K562 (cell line): Measurements from ENCODE around the gene RNF25. TPM values are rescaled to one million over a fixed set of nuclear protein-coding genes. Genes with fewer than 3 reads are reported as not detected.

ENCODE experiments used
- ATAC-seq: fragments of 200-7000 bp; cut with Tn5 transposase; 3 replicates; pipeline ENCODE4 v1.9.1; 2020; ENCODE audit warnings: moderate library complexity
- BruUV-seq: library from RNA; stranded (reverse); fragments of 400-500 nt; replicated peaks from 2 replicates; lab custom pipeline; 2021; lab: Mats Ljungman, UMichigan
- CTCF ChIA-PET: fragments of 300-600 bp; formaldehyde crosslinking; extraction: SDS; loops from one replicate; lab custom pipeline; 2021; ENCODE audit warnings: low intra/inter-chr PET ratio; lab: Yijun Ruan, JAX
- POLR2A ChIA-PET: fragments of 300-600, 350-650 bp; sonication (Branson Sonifier 250); formaldehyde crosslinking; extraction: SDS; loops from one replicate; lab custom pipeline; 2021; ENCODE audit warnings: antibody characterized with exemption, inconsistent platforms; lab: Yijun Ruan, JAX
- DNase-seq, 4 experiments: peaks; one replicate each; pipeline versions ENCODE4 v3.0.0 to v3.0.0-alpha.2; 2011 to 2018; ENCODE audit warnings: low spot score in 3 of 4, mixed read lengths in 3 of 4; ENCODE audit errors: extremely low read depth in 1 of 4
- FAIRE-seq: peaks from 2 replicates; lab custom pipeline; 2011; peaks lifted over from hg19 to GRCh38; lab: Jason Lieb, UNC
- H2AFZ ChIP-seq: 2 replicates; pipeline ENCODE4 v1.6.0; 2011; ENCODE audit warnings: low read depth, low read length, control low read depth, inconsistent platforms
- H3K27ac ChIP-seq: fragments of 200-600 bp; 3 replicates; pipeline ENCODE4 v1.8.0; 2011; ENCODE audit warnings: low read depth, mild to moderate bottlenecking, control low read depth, inconsistent platforms, low read length, moderate library complexity, mixed read lengths; ENCODE audit errors: extremely low read depth
- H3K27me3 ChIP-seq, 2 experiments: fragments of 300-600 bp in 1 of 2; 2 replicates in 1 of 2; 3 replicates in 1 of 2; pipeline versions ENCODE4 v1.6.0 to v1.8.0; 2011; ENCODE audit warnings: inconsistent platforms in 2 of 2, low read length in 2 of 2, mild to moderate bottlenecking in 1 of 2, mixed read lengths in 1 of 2, moderate library complexity in 1 of 2; ENCODE audit not compliant: control insufficient read depth in 2 of 2, insufficient read depth in 2 of 2
- H3K36me3 ChIP-seq: fragments of 300-600 bp; 3 replicates; pipeline ENCODE4 v1.8.0; 2011; ENCODE audit warnings: mild to moderate bottlenecking, low read length, inconsistent platforms; ENCODE audit not compliant: control insufficient read depth, insufficient read depth
- H3K4me1 ChIP-seq, 2 experiments: fragments of 200-600 bp in 1 of 2; replicated peaks in 1 of 2; 2 replicates in 1 of 2; 3 replicates in 1 of 2; pipeline versions ENCODE4 v1.5.1 to v1.8.0; 2011; ENCODE audit warnings: inconsistent platforms in 2 of 2, low read length in 2 of 2, mild to moderate bottlenecking in 1 of 2, mixed read lengths in 1 of 2, moderate library complexity in 1 of 2; ENCODE audit not compliant: control insufficient read depth in 2 of 2, insufficient read depth in 2 of 2
- H3K4me2 ChIP-seq: 2 replicates; pipeline ENCODE4 v1.6.1; 2011; ENCODE audit warnings: low read length, control low read depth, inconsistent platforms, mixed read lengths; ENCODE audit not compliant: insufficient read depth
- H3K4me3 ChIP-seq: fragments of 200-600 bp; sonication (generic), shearing (Covaris generic); 2 replicates; pipeline ENCODE4 v1.5.1; 2016; ENCODE audit warnings: control low read depth, inconsistent platforms
- H3K79me2 ChIP-seq: fragments of 200-600 bp; 3 replicates; pipeline ENCODE4 v1.8.0; 2011; ENCODE audit warnings: low read length, inconsistent platforms; ENCODE audit not compliant: control insufficient read depth, insufficient read depth
- H3K9ac ChIP-seq, 2 experiments: 2 replicates each; pipeline versions ENCODE4 v1.6.0 to v1.6.1; 2011; ENCODE audit warnings: low read depth in 2 of 2, low read length in 2 of 2, control low read depth in 1 of 2, inconsistent platforms in 1 of 2, mild to moderate bottlenecking in 1 of 2, mixed read lengths in 1 of 2; ENCODE audit not compliant: insufficient read depth in 1 of 2
- H3K9me1 ChIP-seq: one replicate; pipeline ENCODE4 v1.6.0; 2011; ENCODE audit warnings: inconsistent platforms, mild to moderate bottlenecking, low read length, moderate library complexity; ENCODE audit not compliant: control insufficient read depth, insufficient read depth
- H3K9me3 ChIP-seq: replicated peaks from 2 replicates; pipeline ENCODE4 v1.5.1; 2011; ENCODE audit warnings: low read depth, low read length, inconsistent platforms; ENCODE audit not compliant: control insufficient read depth, insufficient read depth
- H4K20me1 ChIP-seq: replicated peaks from 2 replicates; pipeline ENCODE4 v1.6.1; 2011; ENCODE audit warnings: low read length, inconsistent platforms, mixed read lengths; ENCODE audit not compliant: control insufficient read depth, insufficient read depth
- CXXC5 ChIP-seq: fragments of 250-450 bp; sonication (Bioruptor Pico); IDR thresholded peaks from 2 replicates; pipeline ENCODE4 v1.8.0; 2022; ENCODE audit warnings: inconsistent platforms, mild to moderate bottlenecking, moderate library complexity
- GTF2F1 ChIP-seq: IDR thresholded peaks from 2 replicates; pipeline ENCODE4 v1.6.1; 2011; ENCODE audit warnings: low read depth, low read length, improper control_type of control experiment
- HDGF ChIP-seq: fragments of 450-650 bp; IDR thresholded peaks from 2 replicates; pipeline ENCODE4 v1.6.1; 2016
- KAT2B ChIP-seq: IDR thresholded peaks from one replicate; pipeline ENCODE4 v1.6.1; 2012; ENCODE audit warnings: low read depth, mild to moderate bottlenecking, control low read depth, inconsistent platforms, low read length, moderate library complexity
- SIX5 ChIP-seq, 2 experiments: IDR thresholded peaks; 2 replicates each; pipeline ENCODE4 v1.6.1; 2011; ENCODE audit warnings: low read length in 2 of 2, borderline replicate concordance in 1 of 2, low read depth in 1 of 2, mild to moderate bottlenecking in 1 of 2, moderate library complexity in 1 of 2; ENCODE audit not compliant: insufficient read depth in 1 of 2
- USF1 ChIP-seq: sonication (generic); formaldehyde crosslinking; IDR thresholded peaks from 2 replicates; pipeline ENCODE4 v1.9.0; 2022; ENCODE audit warnings: mild to moderate bottlenecking, missing genetic modification reagents
- ZNF239 ChIP-seq: fragments of 250-450 bp; sonication (Bioruptor Pico); IDR thresholded peaks from 2 replicates; pipeline ENCODE4 v1.4.0; 2020; ENCODE audit warnings: mild to moderate bottlenecking
- ZZZ3 ChIP-seq: fragments of 450-650 bp; IDR thresholded peaks from 2 replicates; pipeline ENCODE4 v1.6.1; 2016; ENCODE audit warnings: antibody characterized with exemption, mild to moderate bottlenecking, moderate library complexity
- WGBS: fragments of 100-300 bp; shearing (Covaris generic); methylation state at CpG from one replicate; pipeline ENCODE4 v1.1.6; 2016; ENCODE audit warnings: low coverage, mixed read lengths; ENCODE audit not compliant: insufficient coverage; ENCODE audit errors: missing lambda C conversion rate; 5-methylcytosine and 5-hydroxymethylcytosine counted together
- in situ Hi-C: fragments of 300-500 bp; cut with MboI; formaldehyde crosslinking; loops from 4 replicates; pipeline ENCODE4 v1.15.0; 2018; ENCODE audit warnings: inconsistent platforms, mixed read lengths
- intact Hi-C: fragments of 100-400 bp; cut with micrococcal nuclease; formaldehyde crosslinking; loops from 2 replicates; pipeline ENCODE4 v1.14.2; 2022
- polyA plus RNA-seq, 8 experiments: library from polyadenylated mRNA; depleted of rRNA in 4 of 8; stranded (reverse) in 5 of 8; unstranded in 3 of 8; fragments of >200 nt; fragmentation: Nextera tagmentation in 2 of 8; fragmentation: Illumina TruSeq in 1 of 8; extraction: Ambion mirVana in 2 of 8; extraction: Trizol in 1 of 8; gene quantifications; 2 replicates each; pipeline versions ENCODE4 v1.2.1 to v1.2.3, GENCODE V29; 2011 to 2014; ENCODE audit warnings: inconsistent platforms in 1 of 8, missing spikeins in 1 of 8
- total RNA-seq, 7 experiments: library from RNA; depleted of rRNA in 6 of 7; stranded (reverse); fragments of >200 nt in 6 of 7; fragmentation: Illumina TruSeq in 2 of 7; extraction: Trizol in 2 of 7; gene quantifications; 2 replicates each; pipeline versions ENCODE4 v1.2.1 to v1.2.3, GENCODE V29; 2011 to 2021; ENCODE audit warnings: low replicate concordance in 1 of 7
- TF ChIP-seq, protein P1 (sequence below): sonication (generic); formaldehyde crosslinking; IDR thresholded peaks from 2 replicates; pipeline ENCODE4 v1.8.0; 2022; ENCODE audit warnings: mild to moderate bottlenecking, missing genetic modification reagents
- TF ChIP-seq, protein P2 (sequence below): fragments of 450-650 bp; IDR thresholded peaks from 2 replicates; pipeline ENCODE4 v1.6.1; 2016; ENCODE audit warnings: missing biosample characterization, missing genetic modification characterization
- TF ChIP-seq, protein P3 (sequence below): fragments of 450-650 bp; IDR thresholded peaks from 2 replicates; pipeline ENCODE4 v1.6.1; 2014; ENCODE audit warnings: low read depth, mild to moderate bottlenecking, moderate library complexity, borderline replicate concordance

Gene RNF25
- total and polyA plus RNA-seq, 9 of the 15 experiments (the other 6 are each of a cell fraction or from before 2014, with no cell fraction given), result 2.3 to 49.8 (median 20.5) TPM

DNA sequence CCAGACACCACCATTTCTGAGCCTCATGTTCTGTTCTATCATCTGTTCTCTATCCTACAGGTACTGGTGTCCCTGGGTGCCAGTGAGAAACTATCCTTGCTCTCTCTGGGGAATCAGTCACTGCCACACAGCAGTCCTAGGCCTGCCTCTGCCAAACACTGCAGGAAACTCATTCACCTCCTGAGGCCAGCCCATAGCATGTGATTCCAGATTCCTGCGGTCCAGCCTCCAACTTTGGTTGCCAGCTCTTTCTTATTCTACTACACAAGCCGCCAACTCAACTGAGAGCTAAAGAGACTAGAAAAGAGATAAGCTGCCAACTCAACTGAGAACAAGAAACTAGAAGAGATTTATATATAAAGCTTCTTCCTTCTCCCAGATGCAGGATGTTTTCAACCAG, 30.0 kb upstream of the RNF25 start (continued):
- no peak for TF ChIP-seq ZNF239 (CRISPR knock-in tag)

DNA sequence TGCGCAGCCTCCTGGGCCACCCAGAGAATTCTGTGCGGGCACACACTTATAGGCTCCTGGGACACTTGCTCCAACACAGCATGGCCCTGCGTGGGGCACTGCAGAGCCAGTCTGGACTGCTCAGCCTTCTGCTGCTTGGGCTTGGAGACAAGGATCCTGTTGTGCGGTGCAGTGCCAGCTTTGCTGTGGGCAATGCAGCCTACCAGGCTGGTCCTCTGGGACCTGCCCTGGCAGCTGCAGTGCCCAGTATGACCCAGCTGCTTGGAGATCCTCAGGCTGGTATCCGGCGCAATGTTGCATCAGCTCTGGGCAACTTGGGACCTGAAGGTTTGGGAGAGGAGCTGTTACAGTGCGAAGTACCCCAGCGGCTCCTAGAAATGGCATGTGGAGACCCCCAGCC, 27.1 kb upstream of the RNF25 start:
- H4K20me1 ChIP-seq, result no peaks in the 10 kb centered on the region
- intact Hi-C loops (no loop called here), in situ Hi-C loops (no loop called here)
- H3K9ac ChIP-seq, result no peak overlapping the region; a peak in 1 of 4 replicates
- no peak overlapping the region for H3K4me3 ChIP-seq
- H3K9me3 ChIP-seq, result no peaks in the 10 kb centered on the region
- H3K4me2 ChIP-seq, result no peak overlapping the region
- ChIA-PET POLR2A (interaction anchor here (1.5 kb wide), 1 partner anchor 9 kb away, joined by 3 read pairs; no protein-coding TSS in a partner anchor), CTCF (no interaction called here)
- H3K4me1 ChIP-seq, result no peaks in the 10 kb centered on the region
- FAIRE-seq (no peak), DNase-seq (no peak), ATAC-seq (no peak)
- TF ChIP-seq USF1 (no peak), KAT2B (no peak), CXXC5 (CRISPR knock-in tag) (no peak), SIX5 (IDR thresholded peaks at IDR 0.05; ENCODE audit: borderline replicate concordance in 1 of 2, insufficient read depth in 1 of 2, low read depth in 1 of 2, low read length in 2 of 2) (no peak), ZZZ3 (no peak), GTF2F1 (no peak), HDGF (no peak)
- TF ChIP-seq, protein P1, sequence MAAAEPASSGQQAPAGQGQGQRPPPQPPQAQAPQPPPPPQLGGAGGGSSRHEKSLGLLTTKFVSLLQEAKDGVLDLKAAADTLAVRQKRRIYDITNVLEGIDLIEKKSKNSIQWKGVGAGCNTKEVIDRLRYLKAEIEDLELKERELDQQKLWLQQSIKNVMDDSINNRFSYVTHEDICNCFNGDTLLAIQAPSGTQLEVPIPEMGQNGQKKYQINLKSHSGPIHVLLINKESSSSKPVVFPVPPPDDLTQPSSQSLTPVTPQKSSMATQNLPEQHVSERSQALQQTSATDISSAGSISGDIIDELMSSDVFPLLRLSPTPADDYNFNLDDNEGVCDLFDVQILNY (CRISPR knock-in tag), result no peak
- TF ChIP-seq, protein P2, sequence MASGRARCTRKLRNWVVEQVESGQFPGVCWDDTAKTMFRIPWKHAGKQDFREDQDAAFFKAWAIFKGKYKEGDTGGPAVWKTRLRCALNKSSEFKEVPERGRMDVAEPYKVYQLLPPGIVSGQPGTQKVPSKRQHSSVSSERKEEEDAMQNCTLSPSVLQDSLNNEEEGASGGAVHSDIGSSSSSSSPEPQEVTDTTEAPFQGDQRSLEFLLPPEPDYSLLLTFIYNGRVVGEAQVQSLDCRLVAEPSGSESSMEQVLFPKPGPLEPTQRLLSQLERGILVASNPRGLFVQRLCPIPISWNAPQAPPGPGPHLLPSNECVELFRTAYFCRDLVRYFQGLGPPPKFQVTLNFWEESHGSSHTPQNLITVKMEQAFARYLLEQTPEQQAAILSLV (tag), result no peak
- TF ChIP-seq, protein P3, sequence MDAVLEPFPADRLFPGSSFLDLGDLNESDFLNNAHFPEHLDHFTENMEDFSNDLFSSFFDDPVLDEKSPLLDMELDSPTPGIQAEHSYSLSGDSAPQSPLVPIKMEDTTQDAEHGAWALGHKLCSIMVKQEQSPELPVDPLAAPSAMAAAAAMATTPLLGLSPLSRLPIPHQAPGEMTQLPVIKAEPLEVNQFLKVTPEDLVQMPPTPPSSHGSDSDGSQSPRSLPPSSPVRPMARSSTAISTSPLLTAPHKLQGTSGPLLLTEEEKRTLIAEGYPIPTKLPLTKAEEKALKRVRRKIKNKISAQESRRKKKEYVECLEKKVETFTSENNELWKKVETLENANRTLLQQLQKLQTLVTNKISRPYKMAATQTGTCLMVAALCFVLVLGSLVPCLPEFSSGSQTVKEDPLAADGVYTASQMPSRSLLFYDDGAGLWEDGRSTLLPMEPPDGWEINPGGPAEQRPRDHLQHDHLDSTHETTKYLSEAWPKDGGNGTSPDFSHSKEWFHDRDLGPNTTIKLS, result no peak
- no peak overlapping the region for H2AFZ ChIP-seq
- 55% methylated on average over 8 of the region's 8 CpGs for WGBS
- no peaks in the 10 kb centered on the region for H3K36me3 ChIP-seq
- H3K9me1 ChIP-seq, result no peaks in the 10 kb centered on the region
- no peaks in the 10 kb centered on the region for H3K27me3 ChIP-seq
- no peaks in the 10 kb centered on the region for H3K79me2 ChIP-seq
- no TSS peak for BruUV-seq
- H3K27ac ChIP-seq, result no peak overlapping the region
